NCI-H2029 (cell line): ENCODE measurements around the gene PUS3.
"Not testable (repeated sequence)": the region's sequence is repeated elsewhere in the genome, so short reads cannot be mapped to it uniquely, and the experiment has no call there.

ENCODE experiments used
- DNase-seq: peaks from one replicate; lab custom pipeline; 2025; lab: John Stamatoyannopoulos, UW

PUS3 gene

GRCh38 chr11:125865354-125865753 lies 37.7 kb downstream of the PUS3 start:
- DNase-seq = not testable (repeated sequence)

- DNase-seq = not testable (repeated sequence)
Measured at GRCh38 chr11:125862786-125863185, 40.2 kb downstream of the PUS3 start.

GRCh38 chr11:125857670-125858069 lies 45.3 kb downstream of the PUS3 start:
- not testable (repeated sequence) for DNase-seq

GRCh38 chr11:125846188-125846587 lies 56.8 kb downstream of the PUS3 start:
- no peak for DNase-seq
